ENCODE measurements around the gene MED27.
"Not testable (repeated sequence)": the region's sequence is repeated elsewhere in the genome, so short reads cannot be mapped to it uniquely, and the experiment has no call there.

Gene MED27

DNA sequence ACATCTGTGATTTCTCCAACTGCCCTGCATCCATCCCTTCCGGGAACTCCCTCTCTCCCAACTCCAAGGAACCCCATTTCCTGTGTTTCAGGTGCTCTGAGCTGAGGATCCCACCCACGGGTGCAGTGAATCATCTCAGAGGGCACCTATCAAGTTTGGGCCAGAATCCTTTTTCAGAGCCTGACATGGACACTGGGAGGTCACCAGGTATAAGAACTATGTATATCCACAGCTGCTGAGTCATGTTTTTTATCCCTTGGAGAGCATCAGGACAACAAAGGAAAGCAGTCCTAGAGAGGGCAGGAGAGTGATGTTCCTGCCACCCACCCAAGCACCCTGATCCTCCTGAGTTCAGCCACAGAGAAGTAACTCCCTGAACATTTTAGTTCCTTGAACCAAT, 3.8 kb downstream of the MED27 start:
- DNase-seq, result no peak

DNA sequence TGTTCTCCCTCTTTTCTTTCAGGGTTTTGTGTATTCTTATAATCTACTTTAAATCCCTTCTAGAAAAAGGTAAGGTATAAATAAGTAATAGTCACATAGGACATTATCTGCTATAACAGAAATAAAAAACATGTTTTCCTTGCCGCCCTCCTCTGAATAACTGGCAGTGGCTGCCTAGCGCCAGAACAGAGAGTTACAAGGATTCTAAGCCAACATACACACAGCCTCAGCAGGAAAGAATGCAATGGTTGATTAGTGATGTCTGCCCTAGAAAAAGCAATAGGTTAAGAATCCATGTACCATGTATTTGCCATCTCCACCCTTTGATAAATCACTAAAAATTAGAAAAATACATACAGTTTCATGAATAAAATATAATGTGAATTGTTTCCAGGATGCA, 4.9 kb downstream of the MED27 start:
- DNase-seq, result no peak

DNA sequence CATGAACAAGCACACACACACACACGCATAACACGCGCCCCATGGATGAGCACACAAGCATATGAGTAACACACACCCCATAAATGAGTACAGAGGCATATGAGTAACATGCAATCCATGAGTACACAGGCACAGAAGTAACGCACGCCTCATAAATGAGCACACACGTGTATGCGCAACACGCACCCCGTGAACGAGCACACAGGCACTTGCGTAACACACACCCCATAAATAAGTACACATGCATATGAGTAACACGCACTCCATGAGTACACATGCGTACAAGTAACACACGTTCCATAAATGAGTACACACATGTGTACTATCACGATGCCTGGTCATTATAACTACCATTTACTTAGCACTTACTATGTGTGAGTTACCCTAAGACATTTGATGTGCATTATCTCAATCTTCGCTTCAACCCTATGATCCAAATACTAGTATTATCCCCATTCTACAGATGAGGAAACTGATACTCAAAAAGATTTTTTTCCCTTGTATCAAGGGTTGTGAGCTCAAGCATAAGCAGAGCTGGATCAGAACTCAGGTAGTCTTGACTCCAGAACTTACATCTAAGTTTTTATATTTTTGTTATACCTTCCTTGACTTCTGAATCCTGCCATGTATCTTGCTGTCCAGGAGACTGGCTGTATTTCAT, 7.7 kb downstream of the MED27 start:
- DNase-seq, result no peak

DNA sequence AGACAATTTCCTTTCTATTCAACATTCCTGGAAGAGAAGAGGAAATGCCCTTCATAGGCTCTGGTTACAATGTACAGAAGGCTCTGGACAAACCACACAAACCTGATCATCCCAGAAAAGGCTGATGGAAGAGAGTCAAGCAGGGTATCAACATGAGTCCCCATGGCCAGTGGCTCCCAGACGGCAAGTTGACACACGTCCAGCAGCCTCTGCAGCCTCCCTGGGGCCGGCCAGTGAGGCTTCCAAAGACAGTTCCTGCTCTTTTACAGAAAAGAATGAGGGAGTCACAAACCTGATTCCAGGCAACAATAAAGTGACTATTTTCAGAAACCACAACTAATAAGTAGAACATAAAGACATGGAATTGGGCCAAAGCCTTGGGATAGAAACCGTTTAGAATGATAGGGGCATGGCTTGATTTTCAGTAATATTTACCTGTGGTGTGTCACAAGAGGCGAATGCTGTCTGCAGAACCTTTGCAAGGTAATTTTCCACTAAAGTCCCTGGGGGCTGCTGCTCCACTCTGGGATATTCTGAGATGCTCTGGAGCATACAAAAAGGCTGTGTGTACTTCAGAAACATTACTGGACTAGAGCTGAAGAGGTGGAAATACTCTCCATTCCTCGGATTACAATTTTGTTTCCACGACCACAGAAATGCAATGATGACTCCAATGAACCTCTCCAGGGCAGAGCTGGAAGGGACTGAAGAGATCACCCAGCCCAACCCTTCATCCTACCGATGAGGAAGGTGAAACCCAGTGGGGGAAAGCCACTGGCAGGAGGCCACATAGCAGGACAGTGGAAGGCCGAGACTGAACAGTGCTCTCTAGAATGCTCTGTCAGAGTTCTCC, 10.4 kb downstream of the MED27 start:
- DNase-seq, result no peak

DNA sequence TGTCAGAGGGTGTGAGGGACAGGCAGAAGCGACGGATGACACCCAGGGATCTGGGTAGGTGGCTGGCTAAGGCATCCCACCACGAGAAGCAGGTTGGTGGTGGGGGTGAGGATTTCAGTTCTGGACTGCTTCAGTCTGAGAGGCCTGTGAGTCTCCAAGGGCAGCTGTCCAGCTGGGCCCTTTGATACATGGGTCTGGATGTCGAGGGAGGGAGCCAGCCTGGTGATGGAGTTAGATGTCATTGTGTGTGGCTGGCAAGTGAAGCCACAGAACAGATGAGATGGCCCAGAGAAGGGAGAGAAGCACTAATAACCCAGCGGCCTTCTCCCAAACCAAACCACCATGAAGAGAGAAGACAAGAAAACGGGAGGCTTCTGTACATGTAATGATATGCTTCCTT, 11.1 kb downstream of the MED27 start:
- DNase-seq, result no peak

DNA sequence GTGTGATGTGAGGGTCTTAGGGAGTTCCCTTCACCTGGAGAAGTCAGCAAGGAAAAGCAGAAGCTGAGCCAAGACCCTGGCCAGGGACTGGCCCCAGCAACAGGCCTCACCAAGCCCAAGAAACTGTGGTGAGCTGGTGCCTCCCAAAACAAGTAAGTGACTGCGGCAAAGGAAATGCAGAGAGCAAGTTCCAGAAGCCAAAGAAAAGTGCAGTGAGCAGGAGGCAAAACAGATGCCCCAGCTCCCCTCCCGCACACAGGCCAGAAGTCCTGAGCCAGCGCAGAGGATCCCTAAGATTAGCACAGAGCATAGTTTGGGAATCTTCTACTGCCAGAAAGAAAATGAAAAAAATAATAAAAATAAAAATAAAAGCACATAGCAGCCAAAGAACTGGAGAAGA, 13.2 kb downstream of the MED27 start:
- no peak for DNase-seq

DNA sequence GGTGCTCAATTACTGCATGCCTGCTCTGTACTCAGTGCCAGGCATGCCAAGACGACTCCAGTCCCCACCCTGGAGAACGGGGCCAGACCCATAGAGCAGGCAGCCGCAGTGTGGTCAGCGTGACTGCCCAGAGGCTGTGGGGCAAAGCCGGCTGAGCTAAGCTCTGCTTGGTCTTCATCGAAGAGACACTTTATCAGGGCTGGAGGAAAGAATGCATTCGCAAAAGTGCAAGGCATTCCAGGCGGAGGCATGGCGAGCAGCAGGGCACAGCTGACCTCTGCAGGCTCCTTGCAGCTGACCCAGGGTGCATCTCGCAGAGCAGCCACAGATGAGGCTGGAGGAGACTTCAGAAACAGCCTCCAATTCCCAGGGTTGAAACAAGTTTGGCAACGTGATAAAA, 13.6 kb downstream of the MED27 start:
- no peak for DNase-seq

DNA sequence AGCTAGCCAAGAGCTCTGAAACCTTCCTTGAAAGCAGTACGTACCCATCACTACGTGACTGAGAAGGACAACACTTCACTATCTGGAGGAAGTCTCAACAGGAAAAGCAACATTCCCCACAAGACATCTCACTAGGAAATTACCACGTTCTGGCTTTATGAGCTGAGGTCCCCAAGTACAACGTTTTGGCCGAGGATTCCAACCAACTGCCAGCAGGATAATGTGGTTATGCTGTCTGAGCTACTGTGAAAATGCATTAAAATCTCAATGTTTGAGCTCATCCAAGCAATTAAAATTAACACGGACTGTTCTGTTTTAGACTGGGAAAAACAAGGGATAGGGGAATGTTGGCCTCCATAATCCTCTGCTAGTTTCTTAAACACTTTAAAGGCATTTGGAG, 16.4 kb downstream of the MED27 start:
- DNase-seq, result no peak

DNA sequence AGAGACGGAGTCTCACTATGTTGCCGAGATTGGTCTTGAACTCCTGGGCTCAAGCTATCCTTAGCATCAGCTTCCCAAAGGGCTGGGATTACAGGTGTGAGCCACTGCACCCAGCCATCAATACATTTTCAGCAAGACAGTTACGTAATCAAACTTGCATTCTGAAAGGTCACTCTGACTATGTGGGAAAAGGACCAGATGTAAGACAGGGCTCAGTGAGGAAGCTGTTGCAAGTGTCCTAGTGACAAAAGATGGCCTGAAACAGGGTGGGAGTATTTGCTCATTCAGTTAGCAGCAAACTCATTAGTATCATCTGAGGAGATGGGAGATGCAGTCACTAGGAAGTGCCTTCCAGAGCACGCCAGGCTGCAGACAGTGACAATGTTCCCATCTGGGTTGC, 16.9 kb downstream of the MED27 start:
- DNase-seq, result no peak

DNA sequence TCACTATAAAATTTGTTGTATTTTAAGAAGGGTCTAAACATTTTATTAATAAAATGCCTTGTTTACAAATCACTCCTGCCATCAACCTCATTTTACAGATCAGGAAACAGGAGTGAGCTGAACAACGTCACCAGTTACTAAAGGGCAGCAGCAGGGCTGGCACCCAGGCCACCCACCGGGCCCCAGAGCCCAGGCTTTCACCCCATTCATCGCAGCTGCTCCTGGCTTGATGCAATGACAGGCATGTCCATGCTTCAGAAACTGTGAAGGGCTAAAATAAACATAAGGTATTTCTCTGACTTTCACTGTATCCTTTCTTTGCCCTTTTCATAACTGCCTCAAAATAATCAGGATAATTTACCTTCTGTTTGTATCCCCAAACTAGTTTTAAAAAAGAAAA, 18.1 kb downstream of the MED27 start:
- no peak for DNase-seq

DNA sequence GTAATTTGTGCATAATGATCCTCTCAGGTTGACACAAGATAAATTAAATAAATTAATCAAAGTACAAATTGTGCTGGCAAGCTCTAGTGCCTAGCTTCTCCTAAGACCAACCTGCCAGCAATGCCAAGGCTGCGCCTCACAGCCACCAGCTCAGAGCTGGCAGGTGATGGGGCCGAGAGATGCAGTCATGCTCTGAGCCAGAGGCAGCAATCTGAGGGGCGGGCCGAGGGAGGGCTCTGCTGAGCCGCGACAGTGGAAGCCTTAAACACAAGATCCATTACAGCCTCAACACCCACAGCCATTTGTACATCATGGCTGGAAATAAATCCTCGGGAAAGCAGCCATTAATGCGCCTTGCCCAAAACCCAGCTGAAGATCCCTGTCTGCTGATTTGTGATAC, 20.3 kb downstream of the MED27 start:
- no peak for DNase-seq

DNA sequence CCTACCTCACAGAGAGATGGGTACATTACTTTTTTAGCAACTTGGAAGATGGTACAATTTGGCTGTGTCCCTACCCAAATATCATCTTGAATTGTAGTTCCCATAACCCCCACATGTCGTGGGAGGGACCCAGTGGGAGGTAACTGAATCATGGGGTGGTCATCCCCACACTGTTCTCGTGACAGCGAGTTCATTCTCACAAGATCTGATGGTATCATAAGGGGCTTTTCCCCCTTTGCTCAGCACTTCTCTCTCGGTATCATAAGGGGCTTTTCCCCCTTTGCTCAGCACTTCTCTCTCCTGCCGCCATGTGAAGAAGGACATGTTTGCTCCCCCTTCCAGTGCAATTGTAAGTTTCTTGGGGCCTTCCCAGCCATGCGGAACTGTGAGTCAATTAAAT, 21.4 kb downstream of the MED27 start:
- not testable (repeated sequence) for DNase-seq

DNA sequence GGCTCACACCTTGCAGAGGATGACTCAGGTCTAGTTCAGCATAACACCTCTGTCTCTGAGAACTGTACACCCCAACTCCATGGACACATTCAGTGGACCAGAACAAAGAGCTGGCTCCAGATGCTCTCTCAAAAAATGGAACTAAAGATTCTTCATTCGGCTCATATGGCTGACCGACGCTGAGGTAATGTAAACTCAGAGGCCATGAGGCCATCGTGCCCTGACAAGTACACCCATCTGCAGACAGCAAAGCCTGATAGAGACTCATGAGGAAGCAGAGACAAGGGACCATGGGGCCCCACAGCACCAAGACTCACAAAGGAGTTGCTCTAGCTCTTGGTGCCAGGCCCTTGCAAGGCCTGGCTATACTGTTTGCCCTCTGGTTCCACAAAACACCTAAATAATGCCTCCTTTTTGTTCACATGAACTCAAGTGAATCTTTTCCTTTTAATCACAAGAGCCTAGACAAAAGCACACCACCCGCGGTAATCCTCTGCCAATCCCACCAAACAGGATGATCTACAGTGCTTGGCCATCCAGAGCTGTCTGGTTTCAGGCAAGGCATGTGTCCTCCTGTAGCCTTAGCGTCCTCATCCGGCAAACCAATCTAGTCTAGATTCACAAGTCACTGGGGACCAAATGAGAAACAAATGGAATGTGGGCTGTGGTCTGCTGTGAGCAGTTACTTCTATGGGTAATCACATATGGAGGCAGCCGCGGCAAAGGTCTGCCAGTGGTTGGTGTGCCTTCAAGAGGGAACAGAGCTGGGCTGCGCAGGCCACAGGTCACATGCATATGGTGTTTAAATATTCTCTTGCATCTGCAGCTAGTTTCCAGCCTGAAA, 22.7 kb downstream of the MED27 start:
- no peak for DNase-seq

DNA sequence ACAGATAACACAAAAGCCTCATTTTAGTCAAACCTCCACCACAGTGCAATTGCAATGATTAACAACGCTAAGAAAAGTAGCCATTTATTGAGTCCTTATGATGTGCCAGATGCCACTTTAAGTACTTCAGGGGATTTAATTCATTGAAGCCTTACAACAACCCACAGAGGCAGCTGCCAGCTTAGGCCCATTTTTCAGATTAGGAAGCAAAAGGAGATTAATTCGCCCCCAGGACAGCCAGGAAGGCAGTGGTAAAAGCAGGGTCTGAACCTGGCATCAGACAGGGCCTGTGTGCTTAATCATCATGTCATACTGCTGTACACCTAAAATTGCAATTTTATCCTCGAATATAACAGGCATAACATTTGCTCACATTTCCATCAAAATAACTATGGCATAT, 23.9 kb downstream of the MED27 start:
- DNase-seq, result no peak

DNA sequence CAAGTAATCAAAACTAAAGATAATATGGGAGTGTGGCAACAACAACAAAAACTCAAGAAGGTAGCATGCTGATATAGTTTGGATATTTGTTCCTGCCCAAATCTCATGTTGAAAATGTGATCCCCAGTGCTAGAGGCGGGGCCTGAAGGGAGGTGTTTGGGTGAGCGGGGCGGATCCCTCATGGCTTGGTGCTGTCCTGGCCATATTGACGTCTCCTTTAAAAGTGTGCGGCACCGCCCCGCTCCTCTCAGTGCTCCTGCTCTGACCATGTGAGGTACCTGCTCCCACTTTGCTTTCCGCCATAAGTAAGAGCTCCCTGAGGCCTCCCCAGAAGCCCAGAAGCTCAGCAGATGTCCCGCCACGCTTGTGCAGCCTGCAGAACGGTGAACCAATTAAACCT, 25.6 kb downstream of the MED27 start:
- no peak for DNase-seq

DNA sequence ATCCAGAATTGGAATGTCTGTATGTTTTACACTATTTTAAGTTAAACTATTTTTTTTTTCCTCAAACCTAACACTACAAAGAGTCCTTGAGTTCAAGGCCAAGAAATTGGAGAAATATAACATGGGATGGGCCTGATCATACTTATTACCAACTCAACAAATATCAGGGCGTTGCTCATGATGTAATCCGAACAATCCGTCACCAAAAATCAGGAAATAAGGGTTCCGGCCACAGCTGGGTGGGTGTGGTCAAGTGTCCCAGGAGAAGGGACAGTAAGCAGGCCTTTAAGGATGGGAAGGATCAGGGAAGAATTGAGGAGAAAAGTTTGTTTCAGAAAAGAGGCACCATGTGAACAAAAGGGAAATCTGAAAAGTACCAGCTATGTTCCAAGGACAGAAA, 29.8 kb downstream of the MED27 start:
- DNase-seq, result no peak

DNA sequence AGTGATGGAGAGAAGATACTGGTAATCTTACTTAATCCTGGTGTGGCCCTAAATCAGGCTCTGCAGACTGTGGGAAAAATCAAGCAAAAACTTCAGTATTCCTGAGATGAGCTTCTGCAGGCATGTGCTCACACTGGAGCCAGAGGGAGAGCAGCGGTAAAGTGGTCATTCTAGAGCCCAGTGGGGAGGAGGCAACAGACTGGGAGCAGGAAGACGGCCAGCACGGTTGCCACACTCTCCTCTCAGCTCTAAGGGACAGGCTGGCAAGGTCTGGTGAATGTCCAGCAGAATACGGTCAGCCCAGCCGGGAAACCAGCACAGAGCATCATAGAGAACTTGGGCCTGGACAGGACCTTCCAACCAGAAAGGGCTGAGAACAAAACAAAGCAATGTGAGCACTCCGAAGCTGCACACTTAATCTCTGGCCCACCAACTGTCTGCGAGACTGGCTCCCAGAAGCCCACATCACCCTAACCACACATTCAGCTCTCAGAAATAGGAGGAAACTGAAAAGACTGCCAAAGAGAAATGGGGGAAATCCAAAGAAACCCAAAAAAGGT, 30.3 kb downstream of the MED27 start:
- no peak for DNase-seq

DNA sequence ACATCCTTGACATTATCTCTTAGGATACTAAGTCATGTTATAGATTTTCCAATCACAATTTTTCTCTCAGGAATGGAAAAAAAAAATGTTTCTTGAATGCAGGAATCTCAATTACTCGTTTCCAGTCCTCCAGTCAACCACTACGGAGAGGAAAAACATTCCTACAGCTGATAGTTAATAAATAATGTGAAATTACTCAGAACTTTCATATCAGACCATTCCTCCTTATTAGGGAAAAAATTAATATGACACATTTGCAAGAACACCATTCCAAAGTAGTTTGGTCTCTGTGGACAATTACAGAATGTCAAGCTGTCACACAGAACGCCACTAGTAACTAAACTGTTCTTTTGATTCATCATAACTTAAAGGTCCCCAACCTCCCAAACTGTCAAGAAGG, 31.5 kb downstream of the MED27 start:
- DNase-seq, result no peak

DNA sequence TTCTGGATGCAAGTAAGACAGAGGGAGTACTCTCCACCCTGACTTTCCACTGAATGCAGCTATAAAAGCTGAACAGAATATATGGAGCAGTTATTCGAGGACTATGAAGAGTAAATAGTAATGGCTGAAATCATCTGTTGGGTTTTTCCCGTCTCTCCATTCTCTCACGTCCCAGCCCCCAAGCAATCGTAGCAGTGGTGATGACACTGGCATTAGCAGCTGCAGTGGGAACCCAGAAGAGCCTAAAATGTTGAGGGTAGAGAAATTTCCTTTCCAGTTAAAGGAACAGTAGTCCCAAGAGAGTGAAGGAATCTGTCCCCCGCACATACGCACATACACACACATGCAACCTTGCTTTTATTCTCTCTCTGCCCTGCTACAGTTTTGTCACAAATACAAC, 33.2 kb downstream of the MED27 start:
- no peak for DNase-seq

DNA sequence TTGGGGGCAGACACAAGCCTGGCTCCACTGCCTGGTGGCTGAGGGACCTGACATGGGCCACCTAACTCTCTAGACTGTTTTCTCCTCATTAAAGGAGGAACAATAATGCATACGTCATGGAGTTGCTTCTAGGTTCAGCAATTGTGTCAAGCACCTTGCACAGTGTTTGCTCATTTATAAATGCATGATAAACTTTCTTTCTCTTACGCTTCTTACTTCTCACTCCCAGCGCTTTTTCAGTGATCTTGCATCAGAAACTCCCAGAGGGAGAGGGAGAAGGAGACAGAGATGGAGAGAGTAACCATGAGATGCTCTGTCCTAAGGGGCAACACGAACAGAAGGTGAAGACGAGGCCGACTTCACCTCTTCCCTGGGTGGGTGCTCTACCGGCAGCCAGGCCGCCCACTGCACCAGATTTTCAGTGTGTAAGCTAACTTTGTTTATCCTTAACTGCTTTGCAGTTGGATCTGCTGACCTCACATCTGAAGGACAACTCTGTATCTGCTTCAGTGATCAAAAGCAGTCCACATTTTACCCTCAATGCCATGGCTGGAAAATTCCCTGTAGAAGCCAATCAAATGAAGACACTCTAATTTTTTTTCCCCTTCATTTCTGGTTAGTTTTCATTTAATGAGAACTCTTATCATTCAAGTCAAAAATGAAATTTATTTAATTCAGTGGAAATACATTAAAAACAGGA, 35.3 kb downstream of the MED27 start:
- no peak for DNase-seq

DNA sequence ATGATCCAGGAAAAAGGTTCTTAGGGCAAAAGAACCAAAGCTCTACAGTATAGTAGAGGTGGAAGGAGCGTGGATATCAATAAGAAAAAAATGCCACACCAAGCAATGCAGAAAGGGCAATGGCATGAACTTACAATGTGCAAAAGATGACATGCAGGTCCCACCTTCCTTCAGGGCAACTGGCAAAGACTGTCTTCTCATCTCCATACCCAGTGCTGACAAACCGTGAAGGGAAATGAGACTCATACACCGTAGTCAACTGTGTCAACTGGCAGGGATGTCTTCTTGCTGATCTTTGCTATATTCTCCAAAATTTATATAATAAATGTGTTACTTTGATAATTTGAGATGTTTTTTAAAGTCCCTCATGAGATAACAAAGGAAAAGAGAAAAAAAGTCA, 36.0 kb downstream of the MED27 start:
- DNase-seq, result no peak

DNA sequence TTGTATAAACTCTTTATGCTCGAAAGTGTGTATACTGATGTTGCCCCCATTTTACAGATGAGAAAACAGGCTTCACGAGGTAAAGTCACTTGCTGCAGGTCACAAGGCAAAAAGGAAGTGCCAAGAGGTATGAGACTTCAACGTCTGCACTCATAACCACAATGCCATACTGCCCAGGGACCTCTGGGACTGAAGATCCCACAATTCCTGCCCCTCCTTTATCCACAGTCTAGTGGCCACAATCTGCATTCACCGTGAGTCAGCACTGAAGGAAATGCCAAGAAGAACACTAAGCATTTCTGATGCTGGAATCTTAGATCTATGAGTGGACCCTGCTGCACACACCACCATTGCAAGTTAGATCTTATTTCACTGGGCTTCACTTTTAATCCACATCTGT, 37.3 kb downstream of the MED27 start:
- DNase-seq, result no peak

DNA sequence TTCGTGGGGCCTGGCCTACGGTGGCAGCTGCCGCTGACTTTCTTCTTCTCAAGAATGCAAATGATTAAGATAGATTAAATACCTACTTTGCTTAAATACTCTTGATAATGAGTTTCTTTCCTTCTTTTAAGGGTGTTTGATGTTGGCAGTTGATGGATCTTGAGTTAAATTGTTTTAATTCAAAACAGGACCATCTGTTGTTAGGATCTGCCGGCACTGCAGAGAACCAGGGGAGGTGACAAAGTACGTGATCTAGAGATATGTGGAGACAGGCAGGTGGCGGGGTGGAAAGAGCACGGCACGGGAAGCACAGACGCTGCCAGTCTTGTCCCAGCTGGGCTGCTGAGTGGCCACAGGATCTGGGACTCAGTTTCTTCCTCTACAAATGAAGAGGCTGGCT, 37.9 kb downstream of the MED27 start:
- DNase-seq, result no peak

Measured in activated effector memory CD4-positive, alpha-beta T cell treated with anti-CD3 and anti-CD28 coated beads, Interleukin-2, amount 50 U/mL, for 16 hours (primary cell).